HG02763 (cell line): Measurements from ENCODE around the gene ABI2.
"Not testable (repeated sequence)": the region's sequence is repeated elsewhere in the genome, so short reads cannot be mapped to it uniquely, and the experiment has no call there.

Experiments used
- ATAC-seq: cut with Tn5 transposase; IDR thresholded peaks from one replicate; pipeline ENCODE4 v1.9.1; 2021; ENCODE audit warnings: mild to moderate bottlenecking, moderate library complexity; ENCODE audit not compliant: unreplicated experiment

Gene ABI2

GRCh38 chr2:203354966-203355365 lies 26.8 kb downstream of the ABI2 start:
- ATAC-seq = no peak

- ATAC-seq = no peak
Observed at GRCh38 chr2:203359450-203359849, 31.3 kb downstream of the ABI2 start.

GRCh38 chr2:203360833-203361430 lies 32.7 kb downstream of the ABI2 start:
- ATAC-seq = no peak

GRCh38 chr2:203361495-203361894 lies 33.3 kb downstream of the ABI2 start:
- no peak for ATAC-seq

GRCh38 chr2:203361922-203362321 lies 33.7 kb downstream of the ABI2 start:
- ATAC-seq = no peak

GRCh38 chr2:203366639-203367466 lies 38.7 kb downstream of the ABI2 start:
- no peak for ATAC-seq

- not testable (repeated sequence) for ATAC-seq
Observed at GRCh38 chr2:203372706-203373105, 44.5 kb downstream of the ABI2 start.

- ATAC-seq = no peak
Observed at GRCh38 chr2:203376173-203376572, 48.0 kb downstream of the ABI2 start.

- no peak for ATAC-seq
Observed at GRCh38 chr2:203379156-203379555, 51.0 kb downstream of the ABI2 start.

- ATAC-seq = no peak
Observed at GRCh38 chr2:203383038-203383437, 54.8 kb downstream of the ABI2 start.

GRCh38 chr2:203388153-203388552 lies 60.0 kb downstream of the ABI2 start:
- ATAC-seq = not testable (repeated sequence)

GRCh38 chr2:203394519-203395227 lies 66.5 kb downstream of the ABI2 start:
- no peak for ATAC-seq

- ATAC-seq = no peak
Observed at GRCh38 chr2:203395858-203396257, 67.7 kb downstream of the ABI2 start.

- ATAC-seq = no peak
Observed at GRCh38 chr2:203396667-203397066, 68.5 kb downstream of the ABI2 start.

- no peak for ATAC-seq
Observed at GRCh38 chr2:203399031-203399430, 70.8 kb downstream of the ABI2 start.

- ATAC-seq = no peak
Observed at GRCh38 chr2:203400805-203401585, 72.8 kb downstream of the ABI2 start.

- no peak for ATAC-seq
Observed at GRCh38 chr2:203404996-203405395, 76.8 kb downstream of the ABI2 start.

GRCh38 chr2:203407496-203407895 lies 79.3 kb downstream of the ABI2 start:
- no peak for ATAC-seq

- ATAC-seq = no peak
Observed at GRCh38 chr2:203412546-203413331, 84.5 kb downstream of the ABI2 start.

- ATAC-seq = no peak
Observed at GRCh38 chr2:203413796-203414195, 85.6 kb downstream of the ABI2 start.
